ENCODE results near the gene GNG14. TPM values are rescaled to one million over a fixed set of nuclear protein-coding genes. Genes with fewer than 3 reads are reported as not detected.
A peak's percentile ranks its signal among the peaks of the same experiment; 100 is the strongest.

GNG14 gene
- total and polyA plus RNA-seq, 10 of the 15 experiments (the other 5 are each of a cell fraction or from before 2014, with no cell fraction given): not detected

DNA sequence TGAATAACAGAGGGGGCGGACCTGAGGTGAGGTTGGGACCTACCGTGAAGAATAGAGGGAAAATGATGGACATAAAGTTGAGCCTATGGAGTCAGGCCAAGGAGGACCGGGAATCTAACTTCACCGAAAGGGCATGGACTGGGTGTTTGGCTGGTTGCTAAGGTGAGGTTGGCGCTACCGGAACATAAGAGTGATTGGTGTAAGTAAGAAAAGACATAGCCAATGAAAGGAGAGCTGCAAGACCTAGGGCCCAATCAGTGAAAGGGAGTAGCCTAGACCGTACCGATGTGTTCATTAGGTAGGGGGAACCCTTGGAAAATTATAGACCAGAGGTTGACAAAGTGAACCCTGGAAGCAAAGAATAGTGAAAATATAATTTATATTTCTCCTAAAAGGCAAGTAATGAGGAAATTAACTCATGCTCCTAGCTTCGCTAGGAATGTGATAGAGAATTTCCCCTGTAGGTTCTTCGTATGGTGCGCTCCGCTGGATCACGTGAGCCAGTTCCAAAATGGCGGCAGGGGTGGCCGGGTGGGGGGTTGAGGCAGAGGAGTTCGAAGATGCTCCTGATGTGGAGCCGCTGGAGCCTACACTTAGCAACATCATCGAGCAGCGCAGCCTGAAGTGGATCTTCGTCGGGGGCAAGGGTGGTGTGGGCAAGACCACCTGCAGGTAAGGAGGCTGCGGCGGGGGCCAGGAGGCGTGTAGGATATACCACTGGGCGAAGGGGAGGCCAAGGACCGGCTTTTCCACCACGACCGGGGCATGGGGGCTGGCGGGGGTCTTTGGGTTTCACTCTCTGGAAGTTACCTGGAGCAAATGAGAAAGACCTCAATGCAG, 49.4 kb downstream of the GNG14 start, which contains the start of gene GET3 (continued):
- TF ChIP-seq IRF3 (IDR thresholded peaks at IDR 0.05) (peak; percentile 82), MLLT1 (IDR thresholded peaks at IDR 0.05) (peak; percentile 70), PAX8 (IDR thresholded peaks at IDR 0.05) (no peak), TCF7 (IDR thresholded peaks at IDR 0.05; ENCODE audit: borderline replicate concordance) (no peak), TCF3 (IDR thresholded peaks at IDR 0.05; ENCODE audit: borderline replicate concordance, insufficient read depth, low read depth, low read length) (0 out of 2 replicates have a peak, but pooled peaks have one; percentile 47), CHD4 (IDR thresholded peaks at IDR 0.05) (no peak), KLF5 (IDR thresholded peaks at IDR 0.05; ENCODE audit: partially characterized antibody) (peak; percentile 99), RB1 (IDR thresholded peaks at IDR 0.05; ENCODE audit: borderline replicate concordance) (peak; percentile 73; the same call in 1 of the 2 replicates), ZNF384 (IDR thresholded peaks at IDR 0.05; ENCODE audit: borderline replicate concordance, low read depth, low read length) (no peak), SMC3 (IDR thresholded peaks at IDR 0.05; ENCODE audit: borderline replicate concordance, low read length) (no peak), EED (IDR thresholded peaks at IDR 0.05; ENCODE audit: low read depth) (no peak), HDGF (IDR thresholded peaks at IDR 0.05) (peak; percentile 12; the same call in 1 of the 2 replicates), CEBPB (IDR thresholded peaks at IDR 0.05; ENCODE audit: borderline replicate concordance in 1 of 2, low read depth in 2 of 2, low read length in 2 of 2) (no peak), GATAD2B (conservative IDR thresholded peaks at IDR 0.05; ENCODE audit: low read depth) (no peak), EGR1 (IDR thresholded peaks at IDR 0.05; ENCODE audit: borderline replicate concordance in 1 of 2, low read depth in 2 of 2, low read length in 2 of 2) (no peak), NR2C1 (IDR thresholded peaks at IDR 0.05) (peak; percentile 36; the same call in 1 of the 2 replicates), YBX1 (IDR thresholded peaks at IDR 0.05) (no peak), EZH2 (IDR thresholded peaks at IDR 0.05; ENCODE audit: borderline replicate concordance, control insufficient read depth, low read depth, low read length) (no peak), ZNF274 (IDR thresholded peaks at IDR 0.05; ENCODE audit: insufficient read depth, insufficient read length) (no peak), ZBTB33 (IDR thresholded peaks at IDR 0.05) (no peak), BHLHE40 (IDR thresholded peaks at IDR 0.05; ENCODE audit: borderline replicate concordance in 1 of 2, low read depth in 2 of 2, low read length in 1 of 2) (peak; percentile 97 to 99), BMI1 (IDR thresholded peaks at IDR 0.05; ENCODE audit: borderline replicate concordance) (peak; percentile 88), ZBED1 (IDR thresholded peaks at IDR 0.05; ENCODE audit: borderline replicate concordance) (no peak)
- TF ChIP-seq, protein P1, sequence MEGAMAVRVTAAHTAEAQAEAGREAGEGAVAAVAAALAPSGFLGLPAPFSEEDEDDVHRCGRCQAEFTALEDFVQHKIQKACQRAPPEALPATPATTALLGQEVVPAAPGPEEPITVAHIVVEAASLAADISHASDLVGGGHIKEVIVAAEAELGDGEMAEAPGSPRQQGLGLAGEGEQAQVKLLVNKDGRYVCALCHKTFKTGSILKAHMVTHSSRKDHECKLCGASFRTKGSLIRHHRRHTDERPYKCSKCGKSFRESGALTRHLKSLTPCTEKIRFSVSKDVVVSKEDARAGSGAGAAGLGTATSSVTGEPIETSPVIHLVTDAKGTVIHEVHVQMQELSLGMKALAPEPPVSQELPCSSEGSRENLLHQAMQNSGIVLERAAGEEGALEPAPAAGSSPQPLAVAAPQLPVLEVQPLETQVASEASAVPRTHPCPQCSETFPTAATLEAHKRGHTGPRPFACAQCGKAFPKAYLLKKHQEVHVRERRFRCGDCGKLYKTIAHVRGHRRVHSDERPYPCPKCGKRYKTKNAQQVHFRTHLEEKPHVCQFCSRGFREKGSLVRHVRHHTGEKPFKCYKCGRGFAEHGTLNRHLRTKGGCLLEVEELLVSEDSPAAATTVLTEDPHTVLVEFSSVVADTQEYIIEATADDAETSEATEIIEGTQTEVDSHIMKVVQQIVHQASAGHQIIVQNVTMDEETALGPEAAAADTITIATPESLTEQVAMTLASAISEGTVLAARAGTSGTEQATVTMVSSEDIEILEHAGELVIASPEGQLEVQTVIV (IDR thresholded peaks at IDR 0.05; ENCODE audit: borderline replicate concordance, partially characterized antibody): peak; percentile 70
